ENCODE results near the gene THOP1.

THOP1 gene

GRCh38 chr19:2856457-2857050 lies 71.3 kb downstream of the THOP1 start:
- DNase-seq, result no peak

GRCh38 chr19:2858864-2859263 lies 73.6 kb downstream of the THOP1 start:
- no peak for DNase-seq

- peak; percentile 48 for DNase-seq
Measured at GRCh38 chr19:2863816-2864215, 78.5 kb downstream of the THOP1 start.

All from right hindlimb (tissue), 1 donor.